C4-2B (cell line): ENCODE measurements around the gene KCNQ5.

Experiments used
- ZFX ChIP-seq: fragments of 450-650 bp; IDR thresholded peaks from 2 replicates; pipeline ENCODE4 v1.6.1; 2017
- TF ChIP-seq, protein P1 (sequence below): fragments of 450-650 bp; conservative IDR thresholded peaks from 2 replicates; pipeline ENCODE4 v1.5.1; 2017; ENCODE audit warnings: mild to moderate bottlenecking

DNA sequence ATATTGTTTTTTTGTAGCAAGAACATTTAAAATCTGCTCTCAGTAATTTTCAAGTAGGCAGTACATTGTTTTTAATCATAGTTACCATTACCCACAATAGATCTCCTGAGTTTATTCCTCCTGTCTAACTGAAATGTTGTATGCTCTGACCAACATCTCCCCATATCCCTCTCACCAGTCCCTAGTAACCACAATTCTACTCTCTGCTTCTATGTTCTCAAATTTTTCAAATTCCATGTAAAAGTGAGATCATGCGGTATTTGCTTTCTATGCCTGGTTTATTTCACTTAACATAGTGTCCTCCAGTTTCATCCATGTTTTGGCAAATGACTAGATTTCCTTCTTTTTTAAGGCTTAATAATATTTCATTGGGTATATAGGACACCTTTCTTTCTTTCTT, 300.5 kb downstream of the KCNQ5 start:
- TF ChIP-seq, protein P1, sequence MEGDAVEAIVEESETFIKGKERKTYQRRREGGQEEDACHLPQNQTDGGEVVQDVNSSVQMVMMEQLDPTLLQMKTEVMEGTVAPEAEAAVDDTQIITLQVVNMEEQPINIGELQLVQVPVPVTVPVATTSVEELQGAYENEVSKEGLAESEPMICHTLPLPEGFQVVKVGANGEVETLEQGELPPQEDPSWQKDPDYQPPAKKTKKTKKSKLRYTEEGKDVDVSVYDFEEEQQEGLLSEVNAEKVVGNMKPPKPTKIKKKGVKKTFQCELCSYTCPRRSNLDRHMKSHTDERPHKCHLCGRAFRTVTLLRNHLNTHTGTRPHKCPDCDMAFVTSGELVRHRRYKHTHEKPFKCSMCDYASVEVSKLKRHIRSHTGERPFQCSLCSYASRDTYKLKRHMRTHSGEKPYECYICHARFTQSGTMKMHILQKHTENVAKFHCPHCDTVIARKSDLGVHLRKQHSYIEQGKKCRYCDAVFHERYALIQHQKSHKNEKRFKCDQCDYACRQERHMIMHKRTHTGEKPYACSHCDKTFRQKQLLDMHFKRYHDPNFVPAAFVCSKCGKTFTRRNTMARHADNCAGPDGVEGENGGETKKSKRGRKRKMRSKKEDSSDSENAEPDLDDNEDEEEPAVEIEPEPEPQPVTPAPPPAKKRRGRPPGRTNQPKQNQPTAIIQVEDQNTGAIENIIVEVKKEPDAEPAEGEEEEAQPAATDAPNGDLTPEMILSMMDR: no peak
- no peak for TF ChIP-seq ZFX
